H1 (cell line): ENCODE measurements around the gene ARID5B. TPM values are rescaled to one million over a fixed set of nuclear protein-coding genes. Genes with fewer than 3 reads are reported as not detected.

Source experiments
- ASH2L ChIP-seq: fragments of 200-600, 300-600 bp; sonication (generic); IDR thresholded peaks from one replicate; pipeline ENCODE4 v1.7.1; 2017; ENCODE audit warnings: low read length
- BCL11A ChIP-seq, 2 experiments: IDR thresholded peaks; one replicate each; pipeline ENCODE4 v1.6.1; 2011; ENCODE audit warnings: low read depth in 2 of 2, low read length in 2 of 2, mild to moderate bottlenecking in 2 of 2
- CBX5 ChIP-seq: fragments of 300-800, 300-1000 bp; sonication (generic); IDR thresholded peaks from 2 replicates; pipeline ENCODE4 v1.7.1; 2016; ENCODE audit warnings: antibody characterized with exemption, low read length, low read depth
- CHD1 ChIP-seq: IDR thresholded peaks from 2 replicates; pipeline ENCODE4 v1.6.1; 2012; ENCODE audit warnings: low read depth, low read length, improper control_type of control experiment
- KDM5A ChIP-seq: fragments of 200-600 bp; IDR thresholded peaks from 2 replicates; pipeline ENCODE4 v1.7.1; 2012; ENCODE audit warnings: mild to moderate bottlenecking, low read length, inconsistent platforms, mixed read lengths
- SP1 ChIP-seq: IDR thresholded peaks from 2 replicates; pipeline ENCODE4 v1.6.1; 2011; ENCODE audit warnings: low read depth, low read length
- TCF12 ChIP-seq: IDR thresholded peaks from 2 replicates; pipeline ENCODE4 v1.6.1; 2011; ENCODE audit warnings: low read depth, mild to moderate bottlenecking, low read length
- polyA plus RNA-seq, 7 experiments: library from polyadenylated mRNA; depleted of rRNA in 3 of 7; stranded (reverse) in 5 of 7; unstranded in 2 of 7; fragments of >200 nt in 5 of 7; fragments of 200-250 nt in 2 of 7; gene quantifications; 1 replicate in 5 of 7; 2 replicates in 1 of 7; 4 replicates in 1 of 7; pipeline versions ENCODE4 v1.2.1 to v1.2.3, GENCODE V29; 2011 to 2013; ENCODE audit warnings: missing spikeins in 2 of 7, mixed read lengths in 2 of 7
- total RNA-seq: library from RNA; stranded (reverse); fragmentation: NEBNext Ultra II Directional; extraction: Animal tissue kit (Norgen Biotek cat#: 25700); gene quantifications from 2 replicates; pipeline ENCODE4 v1.2.1, GENCODE V29; 2021
- TF ChIP-seq, protein P1 (sequence below): fragments of 300-600 bp; sonication (generic); IDR thresholded peaks from 2 replicates; pipeline ENCODE4 v1.7.1; 2012; ENCODE audit warnings: low read length, moderate library complexity, mild to moderate bottlenecking, inconsistent platforms; ENCODE audit not compliant: insufficient replicate concordance

ARID5B gene
- total and polyA plus RNA-seq, 2 of the 8 experiments (the other 6 are each of a cell fraction or from before 2014, with no cell fraction given): 0.21 to 1.1 TPM

- TF ChIP-seq TCF12 (no peak), CHD1 (no peak), ASH2L (no peak), BCL11A (IDR thresholded peaks at IDR 0.05; ENCODE audit: low read depth in 2 of 2, low read length in 2 of 2) (no peak), KDM5A (no peak), SP1 (no peak), CBX5 (no peak)
- TF ChIP-seq, protein P1, sequence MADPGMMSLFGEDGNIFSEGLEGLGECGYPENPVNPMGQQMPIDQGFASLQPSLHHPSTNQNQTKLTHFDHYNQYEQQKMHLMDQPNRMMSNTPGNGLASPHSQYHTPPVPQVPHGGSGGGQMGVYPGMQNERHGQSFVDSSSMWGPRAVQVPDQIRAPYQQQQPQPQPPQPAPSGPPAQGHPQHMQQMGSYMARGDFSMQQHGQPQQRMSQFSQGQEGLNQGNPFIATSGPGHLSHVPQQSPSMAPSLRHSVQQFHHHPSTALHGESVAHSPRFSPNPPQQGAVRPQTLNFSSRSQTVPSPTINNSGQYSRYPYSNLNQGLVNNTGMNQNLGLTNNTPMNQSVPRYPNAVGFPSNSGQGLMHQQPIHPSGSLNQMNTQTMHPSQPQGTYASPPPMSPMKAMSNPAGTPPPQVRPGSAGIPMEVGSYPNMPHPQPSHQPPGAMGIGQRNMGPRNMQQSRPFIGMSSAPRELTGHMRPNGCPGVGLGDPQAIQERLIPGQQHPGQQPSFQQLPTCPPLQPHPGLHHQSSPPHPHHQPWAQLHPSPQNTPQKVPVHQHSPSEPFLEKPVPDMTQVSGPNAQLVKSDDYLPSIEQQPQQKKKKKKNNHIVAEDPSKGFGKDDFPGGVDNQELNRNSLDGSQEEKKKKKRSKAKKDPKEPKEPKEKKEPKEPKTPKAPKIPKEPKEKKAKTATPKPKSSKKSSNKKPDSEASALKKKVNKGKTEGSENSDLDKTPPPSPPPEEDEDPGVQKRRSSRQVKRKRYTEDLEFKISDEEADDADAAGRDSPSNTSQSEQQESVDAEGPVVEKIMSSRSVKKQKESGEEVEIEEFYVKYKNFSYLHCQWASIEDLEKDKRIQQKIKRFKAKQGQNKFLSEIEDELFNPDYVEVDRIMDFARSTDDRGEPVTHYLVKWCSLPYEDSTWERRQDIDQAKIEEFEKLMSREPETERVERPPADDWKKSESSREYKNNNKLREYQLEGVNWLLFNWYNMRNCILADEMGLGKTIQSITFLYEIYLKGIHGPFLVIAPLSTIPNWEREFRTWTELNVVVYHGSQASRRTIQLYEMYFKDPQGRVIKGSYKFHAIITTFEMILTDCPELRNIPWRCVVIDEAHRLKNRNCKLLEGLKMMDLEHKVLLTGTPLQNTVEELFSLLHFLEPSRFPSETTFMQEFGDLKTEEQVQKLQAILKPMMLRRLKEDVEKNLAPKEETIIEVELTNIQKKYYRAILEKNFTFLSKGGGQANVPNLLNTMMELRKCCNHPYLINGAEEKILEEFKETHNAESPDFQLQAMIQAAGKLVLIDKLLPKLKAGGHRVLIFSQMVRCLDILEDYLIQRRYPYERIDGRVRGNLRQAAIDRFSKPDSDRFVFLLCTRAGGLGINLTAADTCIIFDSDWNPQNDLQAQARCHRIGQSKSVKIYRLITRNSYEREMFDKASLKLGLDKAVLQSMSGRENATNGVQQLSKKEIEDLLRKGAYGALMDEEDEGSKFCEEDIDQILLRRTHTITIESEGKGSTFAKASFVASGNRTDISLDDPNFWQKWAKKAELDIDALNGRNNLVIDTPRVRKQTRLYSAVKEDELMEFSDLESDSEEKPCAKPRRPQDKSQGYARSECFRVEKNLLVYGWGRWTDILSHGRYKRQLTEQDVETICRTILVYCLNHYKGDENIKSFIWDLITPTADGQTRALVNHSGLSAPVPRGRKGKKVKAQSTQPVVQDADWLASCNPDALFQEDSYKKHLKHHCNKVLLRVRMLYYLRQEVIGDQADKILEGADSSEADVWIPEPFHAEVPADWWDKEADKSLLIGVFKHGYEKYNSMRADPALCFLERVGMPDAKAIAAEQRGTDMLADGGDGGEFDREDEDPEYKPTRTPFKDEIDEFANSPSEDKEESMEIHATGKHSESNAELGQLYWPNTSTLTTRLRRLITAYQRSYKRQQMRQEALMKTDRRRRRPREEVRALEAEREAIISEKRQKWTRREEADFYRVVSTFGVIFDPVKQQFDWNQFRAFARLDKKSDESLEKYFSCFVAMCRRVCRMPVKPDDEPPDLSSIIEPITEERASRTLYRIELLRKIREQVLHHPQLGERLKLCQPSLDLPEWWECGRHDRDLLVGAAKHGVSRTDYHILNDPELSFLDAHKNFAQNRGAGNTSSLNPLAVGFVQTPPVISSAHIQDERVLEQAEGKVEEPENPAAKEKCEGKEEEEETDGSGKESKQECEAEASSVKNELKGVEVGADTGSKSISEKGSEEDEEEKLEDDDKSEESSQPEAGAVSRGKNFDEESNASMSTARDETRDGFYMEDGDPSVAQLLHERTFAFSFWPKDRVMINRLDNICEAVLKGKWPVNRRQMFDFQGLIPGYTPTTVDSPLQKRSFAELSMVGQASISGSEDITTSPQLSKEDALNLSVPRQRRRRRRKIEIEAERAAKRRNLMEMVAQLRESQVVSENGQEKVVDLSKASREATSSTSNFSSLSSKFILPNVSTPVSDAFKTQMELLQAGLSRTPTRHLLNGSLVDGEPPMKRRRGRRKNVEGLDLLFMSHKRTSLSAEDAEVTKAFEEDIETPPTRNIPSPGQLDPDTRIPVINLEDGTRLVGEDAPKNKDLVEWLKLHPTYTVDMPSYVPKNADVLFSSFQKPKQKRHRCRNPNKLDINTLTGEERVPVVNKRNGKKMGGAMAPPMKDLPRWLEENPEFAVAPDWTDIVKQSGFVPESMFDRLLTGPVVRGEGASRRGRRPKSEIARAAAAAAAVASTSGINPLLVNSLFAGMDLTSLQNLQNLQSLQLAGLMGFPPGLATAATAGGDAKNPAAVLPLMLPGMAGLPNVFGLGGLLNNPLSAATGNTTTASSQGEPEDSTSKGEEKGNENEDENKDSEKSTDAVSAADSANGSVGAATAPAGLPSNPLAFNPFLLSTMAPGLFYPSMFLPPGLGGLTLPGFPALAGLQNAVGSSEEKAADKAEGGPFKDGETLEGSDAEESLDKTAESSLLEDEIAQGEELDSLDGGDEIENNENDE: no peak
Measured at GRCh38 chr10:61882621-61883370, 18.7 kb upstream of the ARID5B start (continued).
